ENCODE measurements around the gene WHRN.

GRCh38 chr9:114465417-114465816 lies 39.9 kb downstream of the WHRN start:
- TF ChIP-seq CTCF (conservative IDR thresholded peaks at IDR 0.05; ENCODE audit: low read depth in 2 of 2) (no peak), EZH2 (IDR thresholded peaks at IDR 0.05; ENCODE audit: low read depth, unreplicated experiment) (no peak), POLR2AphosphoS5 (IDR thresholded peaks at IDR 0.05; ENCODE audit: low read depth) (no peak), EZH2phosphoT487 (IDR thresholded peaks at IDR 0.05; ENCODE audit: unreplicated experiment) (no peak), CREB1 (CRISPR knock-in tag; IDR thresholded peaks at IDR 0.05; ENCODE audit: low read depth) (no peak), JUNB (IDR thresholded peaks at IDR 0.05; ENCODE audit: unreplicated experiment) (no peak), STAT1 (IDR thresholded peaks at IDR 0.05; ENCODE audit: unreplicated experiment) (no peak), ZNF114 (CRISPR knock-in tag; IDR thresholded peaks at IDR 0.05) (no peak), ZNF462 (CRISPR knock-in tag; IDR thresholded peaks at IDR 0.05) (no peak), ZNF331 (CRISPR knock-in tag; IDR thresholded peaks at IDR 0.05; ENCODE audit: low read depth) (no peak), ETS1 (IDR thresholded peaks at IDR 0.05) (no peak)
- TF ChIP-seq, protein P1, sequence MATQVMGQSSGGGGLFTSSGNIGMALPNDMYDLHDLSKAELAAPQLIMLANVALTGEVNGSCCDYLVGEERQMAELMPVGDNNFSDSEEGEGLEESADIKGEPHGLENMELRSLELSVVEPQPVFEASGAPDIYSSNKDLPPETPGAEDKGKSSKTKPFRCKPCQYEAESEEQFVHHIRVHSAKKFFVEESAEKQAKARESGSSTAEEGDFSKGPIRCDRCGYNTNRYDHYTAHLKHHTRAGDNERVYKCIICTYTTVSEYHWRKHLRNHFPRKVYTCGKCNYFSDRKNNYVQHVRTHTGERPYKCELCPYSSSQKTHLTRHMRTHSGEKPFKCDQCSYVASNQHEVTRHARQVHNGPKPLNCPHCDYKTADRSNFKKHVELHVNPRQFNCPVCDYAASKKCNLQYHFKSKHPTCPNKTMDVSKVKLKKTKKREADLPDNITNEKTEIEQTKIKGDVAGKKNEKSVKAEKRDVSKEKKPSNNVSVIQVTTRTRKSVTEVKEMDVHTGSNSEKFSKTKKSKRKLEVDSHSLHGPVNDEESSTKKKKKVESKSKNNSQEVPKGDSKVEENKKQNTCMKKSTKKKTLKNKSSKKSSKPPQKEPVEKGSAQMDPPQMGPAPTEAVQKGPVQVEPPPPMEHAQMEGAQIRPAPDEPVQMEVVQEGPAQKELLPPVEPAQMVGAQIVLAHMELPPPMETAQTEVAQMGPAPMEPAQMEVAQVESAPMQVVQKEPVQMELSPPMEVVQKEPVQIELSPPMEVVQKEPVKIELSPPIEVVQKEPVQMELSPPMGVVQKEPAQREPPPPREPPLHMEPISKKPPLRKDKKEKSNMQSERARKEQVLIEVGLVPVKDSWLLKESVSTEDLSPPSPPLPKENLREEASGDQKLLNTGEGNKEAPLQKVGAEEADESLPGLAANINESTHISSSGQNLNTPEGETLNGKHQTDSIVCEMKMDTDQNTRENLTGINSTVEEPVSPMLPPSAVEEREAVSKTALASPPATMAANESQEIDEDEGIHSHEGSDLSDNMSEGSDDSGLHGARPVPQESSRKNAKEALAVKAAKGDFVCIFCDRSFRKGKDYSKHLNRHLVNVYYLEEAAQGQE (IDR thresholded peaks at IDR 0.05; ENCODE audit: unreplicated experiment) = no peak

All from GM23338 (cell line).